HPDE6-E6E7 (cell line): Measurements from ENCODE around the gene OPN4.

ENCODE experiments used
- DNase-seq: peaks from one replicate; pipeline ENCODE4 v3.0.0; 2011; ENCODE audit warnings: missing footprints; ENCODE audit errors: extremely low spot score

OPN4 gene

DNA sequence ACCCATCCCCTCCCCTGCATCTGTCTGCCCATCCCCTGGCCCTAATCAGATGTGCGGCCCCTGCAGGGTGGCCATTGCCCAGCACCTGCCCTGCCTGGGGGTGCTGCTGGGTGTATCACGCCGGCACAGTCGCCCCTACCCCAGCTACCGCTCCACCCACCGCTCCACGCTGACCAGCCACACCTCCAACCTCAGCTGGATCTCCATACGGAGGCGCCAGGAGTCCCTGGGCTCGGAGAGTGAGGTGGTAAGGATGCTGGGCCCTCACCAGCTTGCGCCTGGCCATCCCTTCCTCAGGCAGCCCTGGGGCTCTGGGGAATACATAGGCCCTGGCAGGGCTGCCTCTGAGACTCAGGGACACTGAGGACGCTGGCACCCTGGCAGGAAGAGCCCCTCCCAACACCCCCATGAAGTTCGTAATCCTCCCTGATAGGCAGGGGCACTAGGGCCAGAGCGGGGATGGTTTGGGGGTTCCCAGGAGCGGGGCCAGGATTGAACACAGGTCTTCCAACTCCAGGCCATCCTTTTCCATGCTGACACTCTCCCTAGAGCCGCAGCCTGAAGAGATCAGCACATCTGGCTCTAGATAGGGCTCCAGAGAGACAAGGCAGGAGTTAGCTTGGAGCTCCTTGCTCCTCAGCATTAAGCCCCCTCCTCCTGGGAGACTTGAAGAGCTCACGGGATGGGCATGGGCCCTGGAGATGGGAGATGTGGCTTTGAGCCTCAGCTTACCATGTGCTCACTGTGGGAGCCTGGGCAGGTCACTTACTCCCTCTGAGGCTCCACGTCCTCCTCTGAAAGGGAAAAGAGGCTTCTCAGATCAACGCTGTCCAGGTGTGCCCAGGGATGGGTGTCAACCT lies 8.1 kb downstream of the OPN4 start:
- no peak for DNase-seq

DNA sequence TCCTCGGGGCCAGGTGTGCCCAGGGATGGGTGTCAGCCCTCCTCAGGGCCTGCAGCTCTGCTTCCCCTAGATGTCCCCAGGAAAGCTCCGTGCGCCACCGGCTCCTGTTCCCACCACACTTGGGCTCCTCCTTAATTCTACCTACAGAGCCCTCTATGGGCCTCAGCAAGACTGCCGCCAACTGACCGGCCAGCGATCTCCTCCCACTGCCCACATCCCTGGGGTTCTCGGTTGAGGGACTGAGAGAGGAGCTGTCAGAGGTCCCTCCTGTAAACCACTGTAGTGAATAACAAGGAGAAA lies 8.6 kb downstream of the OPN4 start:
- no peak for DNase-seq

GRCh38 chr10:86663576-86664339 lies 9.4 kb downstream of the OPN4 start:
- no peak for DNase-seq

DNA sequence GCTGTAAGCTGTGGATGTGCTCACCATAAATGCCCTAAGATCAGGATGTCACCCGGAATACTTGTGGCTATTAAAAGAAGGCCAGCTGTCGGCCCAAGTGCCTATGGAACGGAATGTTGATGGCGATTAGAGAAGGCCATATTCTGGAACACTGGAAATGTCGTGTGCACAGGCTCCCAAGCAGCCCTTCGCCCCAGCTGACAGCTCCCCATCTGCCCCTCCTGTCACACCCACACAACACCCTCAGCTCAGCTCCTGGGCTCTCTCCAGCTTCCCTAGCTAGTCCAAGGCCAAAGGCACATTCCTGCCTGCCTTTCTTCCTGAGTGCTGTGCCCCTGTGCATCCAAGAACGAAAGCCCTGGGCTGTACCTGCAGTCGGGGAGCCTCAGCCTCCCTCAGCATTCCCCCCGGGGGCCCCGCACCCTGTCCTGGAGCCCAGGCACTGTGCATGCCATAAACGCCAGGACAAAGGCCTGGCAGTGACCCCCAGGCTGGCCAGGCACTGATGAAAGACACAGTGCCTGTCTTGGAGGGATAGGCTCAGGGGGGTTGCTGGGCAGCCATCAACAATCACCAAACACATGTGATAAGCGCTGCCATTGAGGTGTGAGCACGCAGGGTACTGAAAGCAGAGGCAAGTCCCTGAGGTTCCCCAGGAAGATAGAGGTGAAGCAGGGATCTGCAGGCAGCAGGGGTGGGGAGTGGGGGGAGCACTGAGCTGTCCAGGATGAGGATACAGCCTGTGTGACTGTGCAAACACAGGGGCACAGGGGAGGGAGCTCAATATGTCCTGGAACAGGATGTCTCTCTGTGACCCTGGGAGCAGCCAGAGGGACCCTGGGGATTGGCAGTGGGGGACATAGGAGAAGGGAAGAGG lies 10.2 kb downstream of the OPN4 start:
- DNase-seq = no peak

DNA sequence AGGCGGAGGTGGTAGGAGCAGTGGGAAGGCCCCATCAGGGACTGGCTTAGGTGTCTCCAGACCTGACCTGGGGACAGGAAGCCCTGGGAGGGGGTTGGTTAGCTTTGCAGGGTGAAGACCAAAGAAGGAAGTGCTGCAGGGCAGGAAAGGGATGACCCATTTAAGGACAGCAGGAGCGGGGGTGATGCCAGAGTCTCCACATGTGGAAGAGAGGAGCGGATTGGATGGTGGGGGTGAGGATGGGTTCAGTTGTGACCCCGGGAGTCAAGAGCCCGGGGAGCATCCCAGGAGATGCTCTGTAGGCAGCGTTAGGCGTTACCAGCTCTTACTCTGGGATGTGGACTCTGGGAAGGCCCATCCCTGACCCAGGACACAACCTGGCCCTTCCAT lies 10.9 kb downstream of the OPN4 start:
- no peak for DNase-seq

DNA sequence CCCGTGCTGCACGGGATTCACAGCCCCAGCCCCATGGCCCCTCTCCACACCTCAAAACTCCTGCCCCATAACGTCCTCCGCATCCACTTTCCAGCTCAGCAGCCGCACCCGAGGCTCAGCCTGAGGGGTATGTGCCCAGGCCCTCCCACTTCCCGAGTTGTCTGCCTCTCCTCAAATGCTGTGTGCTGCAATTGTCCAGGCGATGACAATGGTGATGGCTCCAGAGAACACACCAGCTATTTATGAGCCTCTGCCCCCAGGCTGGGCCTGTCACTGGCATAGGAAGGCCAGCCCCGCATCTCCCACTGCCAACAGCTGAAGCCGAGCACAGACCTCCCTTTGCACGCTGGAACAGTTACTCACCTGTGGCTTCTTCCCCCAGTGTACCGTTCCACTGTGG lies 11.5 kb downstream of the OPN4 start:
- no peak for DNase-seq

- no peak for DNase-seq
These were observed 12.2 kb downstream of the OPN4 start for GRCh38 chr10:86666538-86666937.

DNA sequence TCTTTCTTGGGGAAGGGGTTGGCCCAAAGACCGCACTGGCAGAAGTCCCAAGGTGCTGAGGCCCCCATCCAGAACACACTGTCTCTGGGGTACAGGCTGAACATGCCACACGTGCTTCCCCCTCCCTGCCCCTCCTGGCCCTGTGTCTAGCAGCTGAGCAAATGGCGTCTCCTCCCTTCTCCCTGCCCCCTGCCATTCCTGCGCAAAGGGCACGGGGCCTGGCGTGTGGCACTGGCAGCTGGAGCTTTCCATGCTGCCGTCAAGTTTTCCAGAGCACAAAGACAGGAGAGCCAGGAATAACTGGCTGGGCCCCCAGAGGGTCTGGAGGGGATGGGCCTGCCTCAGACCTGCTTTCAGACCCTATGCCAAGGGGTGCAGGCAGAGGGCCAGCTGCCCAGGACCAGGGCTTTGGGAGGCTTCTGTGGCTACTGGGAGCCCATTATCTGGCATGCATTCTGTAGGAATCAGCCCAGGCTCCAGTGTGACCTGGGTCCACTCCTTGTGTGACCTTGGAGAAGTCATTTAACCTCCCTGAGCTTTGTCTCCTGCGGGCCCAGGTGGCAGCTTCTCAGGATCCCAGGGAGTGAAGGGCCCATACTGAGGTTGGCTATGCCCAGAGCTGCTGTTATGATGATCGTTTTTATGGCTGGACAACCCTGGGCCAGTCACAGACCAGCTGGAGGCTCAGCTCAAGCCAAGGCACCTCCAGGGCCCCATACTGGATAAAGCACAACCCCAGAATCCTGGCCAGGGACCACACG lies 13.3 kb downstream of the OPN4 start:
- DNase-seq = no peak

GRCh38 chr10:86668297-86669165 lies 14.2 kb downstream of the OPN4 start, which contains the start of gene LDB3:
LDB3 (plus strand) TSS chr10:86668511; CDS start chr10:86668692, 181 bp downstream.
- DNase-seq = no peak

DNA sequence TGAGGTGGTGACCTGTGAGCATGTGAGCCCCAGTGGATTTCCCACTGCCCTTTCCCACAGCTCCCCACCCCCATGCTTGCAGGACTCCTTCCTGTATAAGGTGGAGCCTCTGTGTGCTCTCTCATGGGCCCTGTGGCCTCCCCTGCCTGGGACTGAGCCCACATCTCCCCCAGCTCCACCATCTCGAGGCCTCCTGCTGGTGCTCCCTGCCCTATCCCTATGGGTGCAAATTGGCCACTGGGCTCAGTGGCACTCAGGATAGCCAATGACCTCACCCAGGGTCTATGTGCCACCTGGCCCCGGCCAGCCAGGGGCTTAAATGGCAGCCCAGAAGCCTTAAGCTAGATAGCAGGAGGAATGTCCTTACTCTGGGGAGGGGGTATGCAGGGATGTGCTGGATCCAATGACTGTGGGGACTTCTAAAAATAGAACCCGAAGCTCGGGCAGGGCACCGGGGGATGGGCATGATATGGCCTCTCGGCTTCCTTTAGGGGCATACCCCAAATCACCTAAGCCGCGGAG lies 16.0 kb downstream of the OPN4 start:
- DNase-seq = no peak

DNA sequence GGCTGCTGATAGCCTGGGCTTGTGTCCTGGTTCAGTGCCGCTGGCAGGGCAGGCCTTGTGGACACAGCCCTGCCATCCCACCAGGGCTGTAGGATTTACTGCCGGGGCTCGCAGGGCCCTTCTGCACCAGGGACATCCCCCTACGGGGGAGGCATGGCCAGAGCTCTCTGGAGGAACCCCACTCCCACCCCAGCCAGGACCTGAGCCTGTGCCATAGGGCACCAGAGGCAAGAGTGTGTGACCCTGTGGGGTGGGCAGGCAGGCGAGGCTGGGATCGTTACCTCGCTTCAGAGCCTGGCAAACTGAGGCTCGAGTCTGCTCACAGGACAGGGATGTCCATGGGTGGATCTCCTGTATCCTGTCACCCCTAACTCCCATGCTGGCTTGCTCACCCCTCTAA lies 16.5 kb downstream of the OPN4 start:
- no peak for DNase-seq

DNA sequence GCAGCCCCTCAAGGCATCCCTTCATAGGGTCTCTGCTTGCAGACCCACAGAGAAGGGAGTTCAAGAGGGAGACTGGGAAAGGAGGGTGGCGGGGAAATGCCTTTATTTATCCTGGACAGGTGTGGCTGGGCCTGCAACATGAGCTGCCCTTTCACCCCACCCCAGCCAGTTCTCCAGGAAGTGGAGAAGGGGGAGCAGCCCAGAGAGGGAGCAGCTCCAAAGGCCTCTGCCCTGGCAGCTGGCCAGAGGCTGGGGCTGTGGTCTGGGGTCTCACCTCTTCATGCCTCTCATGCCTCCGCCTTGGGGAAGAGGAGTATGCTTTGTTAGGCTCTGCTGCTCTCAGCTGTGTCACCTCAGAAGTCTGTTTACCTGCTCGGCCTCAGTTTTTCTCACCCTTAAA lies 17.1 kb downstream of the OPN4 start:
- no peak for DNase-seq

DNA sequence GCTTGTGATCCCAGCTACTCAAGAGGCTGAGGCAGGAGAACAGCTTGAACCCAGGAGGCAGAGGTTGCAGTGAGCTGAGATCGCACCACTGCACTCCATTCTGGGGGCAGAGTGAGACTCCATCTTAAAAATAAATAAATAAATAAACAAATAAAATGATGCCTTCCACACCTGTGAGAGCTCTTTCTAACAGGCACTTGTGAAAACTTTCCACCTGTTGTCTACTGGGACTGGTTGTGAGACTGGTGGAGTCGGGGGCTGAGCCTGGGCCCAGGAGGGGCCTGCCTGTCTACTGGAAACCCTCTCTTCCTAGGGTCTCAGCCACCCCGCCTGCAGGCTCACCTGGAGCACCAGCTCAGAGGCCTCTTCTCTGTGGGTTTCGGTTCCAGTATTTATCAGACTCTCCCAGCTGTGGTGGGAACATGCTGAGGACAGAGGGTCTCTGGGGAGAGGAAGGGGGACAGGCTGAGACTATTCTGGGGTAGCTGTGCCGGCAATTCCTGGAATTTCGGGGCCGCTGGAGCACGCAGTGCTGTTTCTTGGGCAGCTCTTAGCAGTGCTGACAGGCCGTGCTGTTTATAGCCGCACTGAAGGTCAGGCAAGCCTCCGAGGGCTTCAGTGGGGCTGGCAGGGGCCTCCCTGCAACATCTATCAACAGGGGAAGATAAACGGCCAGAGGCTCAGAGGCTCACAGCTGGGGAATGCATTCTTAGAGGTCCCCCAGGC lies 17.8 kb downstream of the OPN4 start:
- DNase-seq = no peak

DNA sequence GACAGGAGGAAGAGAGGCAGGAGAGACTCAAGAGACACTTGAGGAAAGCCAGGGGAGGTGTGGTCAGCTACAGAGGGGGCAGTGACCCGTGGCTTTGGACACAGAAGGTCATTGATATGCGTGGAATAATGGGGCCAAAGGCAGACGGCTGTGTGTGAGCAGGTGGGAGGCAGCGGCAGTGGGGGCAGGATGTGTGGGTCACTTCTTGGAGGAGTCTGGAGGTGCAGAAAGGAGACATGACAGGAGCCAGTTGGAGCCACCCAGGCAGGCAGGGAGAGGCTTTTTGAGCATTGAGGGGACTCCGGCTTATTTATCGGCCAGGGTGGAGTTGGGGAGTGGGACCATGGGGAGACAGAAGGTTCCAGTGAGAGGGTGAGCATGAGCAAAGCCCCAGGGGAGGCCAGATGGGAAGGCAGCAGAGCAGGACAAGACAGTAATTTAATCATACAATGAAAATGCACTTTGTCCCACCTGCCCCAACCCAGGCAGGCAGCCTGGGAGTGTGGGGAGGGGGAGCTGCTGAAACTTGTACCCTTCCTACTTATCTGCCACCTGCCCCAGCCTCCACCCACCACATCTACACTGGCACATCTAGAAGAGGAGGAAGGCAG lies 19.0 kb downstream of the OPN4 start:
- DNase-seq = no peak

GRCh38 chr10:86673827-86674581 lies 19.7 kb downstream of the OPN4 start:
- DNase-seq = no peak

DNA sequence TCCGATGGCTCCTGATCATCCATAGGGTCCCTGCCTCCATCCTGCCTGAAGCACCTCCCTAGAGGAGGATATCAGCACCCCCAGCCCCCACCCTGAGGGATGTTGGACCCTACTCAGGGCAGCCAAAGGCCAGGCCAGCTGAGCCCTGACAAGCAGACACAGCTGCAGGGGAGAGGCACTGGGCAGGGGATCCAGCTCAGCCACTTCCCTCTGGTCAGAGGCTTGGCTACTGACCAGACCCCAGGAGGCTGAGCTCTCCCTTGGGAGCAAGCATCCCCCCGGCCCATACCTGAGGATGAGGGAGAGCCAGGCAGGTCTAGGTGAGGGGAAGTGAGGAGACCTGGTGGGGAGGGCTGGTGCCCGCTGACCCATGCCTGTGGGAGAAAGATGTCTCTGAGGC lies 20.6 kb downstream of the OPN4 start:
- no peak for DNase-seq

DNA sequence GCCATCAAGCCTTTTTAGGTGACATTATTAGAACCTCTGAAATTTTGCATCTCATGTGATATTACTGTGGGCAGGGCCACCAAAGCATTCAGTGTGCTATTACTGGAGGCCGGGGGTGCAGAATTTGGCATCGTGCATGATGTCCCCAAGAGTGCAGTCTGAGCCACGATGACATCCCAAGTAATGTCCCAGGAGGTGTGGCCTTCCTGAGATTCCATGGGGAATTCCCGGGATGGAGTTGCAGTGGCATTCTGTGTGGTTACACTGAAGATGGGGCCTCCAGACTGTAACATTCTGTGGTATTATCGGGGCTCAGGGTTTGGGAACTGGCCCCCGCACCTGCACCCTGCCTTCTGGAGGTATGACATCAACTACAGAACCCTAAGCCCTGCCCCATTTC lies 23.0 kb downstream of the OPN4 start:
- DNase-seq = no peak

DNA sequence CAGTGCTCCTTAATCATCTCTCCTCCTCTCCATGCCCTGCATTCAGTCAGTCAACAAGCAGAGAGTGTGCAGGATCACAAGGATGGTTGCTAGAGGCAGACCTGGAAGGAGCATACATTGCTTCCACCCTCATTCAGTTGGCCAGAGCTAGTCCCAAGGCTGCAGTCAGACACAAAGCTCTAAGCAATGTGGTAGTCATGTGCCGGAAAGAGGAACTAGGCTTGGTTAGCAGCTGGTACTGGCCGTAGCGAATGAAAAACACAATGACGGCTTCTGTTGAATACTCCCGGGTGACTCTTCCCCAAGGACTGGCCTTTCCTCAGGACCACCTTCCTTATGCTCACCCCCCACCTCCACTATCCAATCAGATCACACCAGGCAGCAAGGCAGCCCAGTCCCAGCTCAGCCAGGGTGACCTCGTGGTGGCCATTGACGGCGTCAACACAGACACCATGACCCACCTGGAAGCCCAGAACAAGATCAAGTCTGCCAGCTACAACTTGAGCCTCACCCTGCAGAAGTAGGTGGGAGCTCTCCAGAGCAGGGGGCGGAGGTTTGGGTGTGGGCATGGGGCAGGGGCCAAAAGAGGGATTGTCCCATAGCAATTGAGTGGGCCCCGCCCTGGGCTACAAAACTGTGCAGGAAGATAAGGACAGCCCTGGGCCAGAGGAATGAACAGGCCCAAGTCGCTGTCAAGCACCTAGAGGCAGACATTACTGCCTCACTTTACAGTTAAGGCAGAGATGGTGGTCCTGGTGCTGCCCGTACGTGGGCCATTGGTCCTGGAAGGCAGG lies 24.8 kb downstream of the OPN4 start:
- no peak for DNase-seq
